ENCODE results near the gene RPL27.

- TF ChIP-seq CTCF (IDR thresholded peaks at IDR 0.05) (no peak), POLR2AphosphoS5 (IDR thresholded peaks at IDR 0.05; ENCODE audit: low read depth, low read length) (no peak)
These were observed 53.8 kb downstream of the RPL27 start for GRCh38 chr17:43051969-43052368.
